ENCODE measurements around the gene SENP7.
A peak's percentile ranks its signal among the peaks of the same experiment; 100 is the strongest.
"Not testable (repeated sequence)": the region's sequence is repeated elsewhere in the genome, so short reads cannot be mapped to it uniquely, and the experiment has no call there.

SENP7 gene, protein sequence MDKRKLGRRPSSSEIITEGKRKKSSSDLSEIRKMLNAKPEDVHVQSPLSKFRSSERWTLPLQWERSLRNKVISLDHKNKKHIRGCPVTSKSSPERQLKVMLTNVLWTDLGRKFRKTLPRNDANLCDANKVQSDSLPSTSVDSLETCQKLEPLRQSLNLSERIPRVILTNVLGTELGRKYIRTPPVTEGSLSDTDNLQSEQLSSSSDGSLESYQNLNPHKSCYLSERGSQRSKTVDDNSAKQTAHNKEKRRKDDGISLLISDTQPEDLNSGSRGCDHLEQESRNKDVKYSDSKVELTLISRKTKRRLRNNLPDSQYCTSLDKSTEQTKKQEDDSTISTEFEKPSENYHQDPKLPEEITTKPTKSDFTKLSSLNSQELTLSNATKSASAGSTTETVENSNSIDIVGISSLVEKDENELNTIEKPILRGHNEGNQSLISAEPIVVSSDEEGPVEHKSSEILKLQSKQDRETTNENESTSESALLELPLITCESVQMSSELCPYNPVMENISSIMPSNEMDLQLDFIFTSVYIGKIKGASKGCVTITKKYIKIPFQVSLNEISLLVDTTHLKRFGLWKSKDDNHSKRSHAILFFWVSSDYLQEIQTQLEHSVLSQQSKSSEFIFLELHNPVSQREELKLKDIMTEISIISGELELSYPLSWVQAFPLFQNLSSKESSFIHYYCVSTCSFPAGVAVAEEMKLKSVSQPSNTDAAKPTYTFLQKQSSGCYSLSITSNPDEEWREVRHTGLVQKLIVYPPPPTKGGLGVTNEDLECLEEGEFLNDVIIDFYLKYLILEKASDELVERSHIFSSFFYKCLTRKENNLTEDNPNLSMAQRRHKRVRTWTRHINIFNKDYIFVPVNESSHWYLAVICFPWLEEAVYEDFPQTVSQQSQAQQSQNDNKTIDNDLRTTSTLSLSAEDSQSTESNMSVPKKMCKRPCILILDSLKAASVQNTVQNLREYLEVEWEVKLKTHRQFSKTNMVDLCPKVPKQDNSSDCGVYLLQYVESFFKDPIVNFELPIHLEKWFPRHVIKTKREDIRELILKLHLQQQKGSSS

DNA sequence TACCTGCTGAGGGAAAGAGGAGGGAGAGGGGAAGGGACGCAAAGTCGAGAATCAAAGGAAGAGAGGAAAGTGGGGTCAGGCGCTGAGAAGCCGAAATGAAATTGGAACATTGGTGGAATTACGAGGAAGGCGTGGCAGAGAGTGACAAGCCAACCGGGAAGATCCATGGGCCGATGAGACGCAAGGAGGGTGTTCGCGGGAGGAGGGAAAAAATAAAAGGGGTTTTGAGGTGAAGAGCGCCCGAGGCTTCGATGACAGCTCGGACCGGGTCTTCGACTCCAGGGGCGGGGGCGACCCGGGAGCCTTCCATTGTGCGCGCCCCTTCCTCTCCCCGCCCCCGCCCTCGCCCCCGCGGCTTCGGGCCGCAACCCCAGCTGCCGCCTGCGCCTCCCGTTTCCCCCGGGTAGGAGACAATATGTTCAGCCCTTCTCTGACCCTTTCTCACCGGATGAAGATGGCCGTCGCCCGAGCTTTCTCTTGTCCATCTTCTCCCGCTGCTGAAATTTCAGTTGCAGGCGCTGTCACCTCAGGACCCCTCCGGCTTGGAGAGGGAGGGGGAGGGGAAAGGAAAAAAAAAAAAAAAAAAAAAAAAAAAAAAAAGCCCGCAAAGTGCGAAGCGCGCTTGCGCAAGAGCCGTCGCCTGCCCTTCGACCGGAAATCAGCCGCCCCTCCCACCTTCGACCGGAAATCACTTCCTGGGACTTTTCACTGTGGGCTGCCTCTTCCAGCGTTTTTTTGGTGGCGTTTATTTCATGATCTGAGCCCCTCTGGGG, at the start of gene SENP7:
SENP7 (minus strand) TSS at position 567 of the 773 bp plus-strand sequence; CDS start at position 485, 82 bp downstream.
- peak; percentile 90 for DNase-seq (ENCODE audit: low spot score)

- peak; percentile 93 for DNase-seq (ENCODE audit: low spot score)
Observed at GRCh38 chr3:101561630-101562328, 48.8 kb upstream of the SENP7 start, which contains the start of gene TRMT10C. Gene TRMT10C (plus strand): TSS chr3:101561868. CDS start chr3:101564782, 2,914 bp downstream.

- DNase-seq (ENCODE audit: low spot score), result no peak
Observed at GRCh38 chr3:101556064-101556463, 43.1 kb upstream of the SENP7 start.

GRCh38 chr3:101553381-101553780, 40.4 kb upstream of the SENP7 start:
- DNase-seq (ENCODE audit: low spot score), result not testable (repeated sequence)

GRCh38 chr3:101551359-101552081, 38.5 kb upstream of the SENP7 start:
- DNase-seq (ENCODE audit: low spot score), result not testable (repeated sequence)

GRCh38 chr3:101549473-101549872, 36.5 kb upstream of the SENP7 start:
- no peak for DNase-seq (ENCODE audit: low spot score)

- no peak for DNase-seq (ENCODE audit: low spot score)
Observed at GRCh38 chr3:101548527-101549105, 35.6 kb upstream of the SENP7 start.

DNA sequence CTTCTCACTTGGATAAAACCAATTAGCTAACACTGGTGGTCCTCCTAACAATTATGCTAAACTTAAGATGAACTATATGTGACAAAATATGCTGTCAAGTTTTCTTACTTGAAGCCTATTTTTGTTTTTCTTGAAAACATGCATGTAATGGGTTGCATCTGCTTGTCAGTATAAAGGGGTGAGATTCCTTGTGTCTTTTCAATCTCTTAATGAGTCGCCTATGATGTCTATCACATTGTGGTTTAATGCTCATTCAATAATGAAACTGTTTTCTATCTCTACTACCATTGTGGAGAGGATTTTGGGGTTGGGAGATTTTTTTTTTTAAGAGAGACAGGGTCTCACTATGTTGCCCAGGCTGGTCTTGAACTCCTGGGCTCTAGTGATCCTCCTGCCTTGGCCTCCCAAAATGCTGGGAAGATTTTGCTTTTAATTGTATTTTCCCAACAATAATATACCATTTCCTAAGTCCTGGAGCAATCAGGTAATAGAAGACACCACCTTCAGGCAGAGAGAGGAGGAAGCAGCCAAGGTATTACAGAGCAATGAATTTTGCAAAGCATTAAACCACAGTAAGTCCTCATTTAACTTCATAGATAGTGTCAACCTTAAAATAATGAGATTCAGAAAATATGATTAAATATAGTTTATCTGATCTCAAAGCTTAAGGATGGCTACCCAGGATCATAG, 31.3 kb upstream of the SENP7 start:
- no peak for DNase-seq (ENCODE audit: low spot score)

GRCh38 chr3:101542957-101543356, 29.9 kb upstream of the SENP7 start:
- DNase-seq (ENCODE audit: low spot score), result no peak

GRCh38 chr3:101536955-101537354, 23.9 kb upstream of the SENP7 start:
- DNase-seq (ENCODE audit: low spot score), result not testable (repeated sequence)

DNA sequence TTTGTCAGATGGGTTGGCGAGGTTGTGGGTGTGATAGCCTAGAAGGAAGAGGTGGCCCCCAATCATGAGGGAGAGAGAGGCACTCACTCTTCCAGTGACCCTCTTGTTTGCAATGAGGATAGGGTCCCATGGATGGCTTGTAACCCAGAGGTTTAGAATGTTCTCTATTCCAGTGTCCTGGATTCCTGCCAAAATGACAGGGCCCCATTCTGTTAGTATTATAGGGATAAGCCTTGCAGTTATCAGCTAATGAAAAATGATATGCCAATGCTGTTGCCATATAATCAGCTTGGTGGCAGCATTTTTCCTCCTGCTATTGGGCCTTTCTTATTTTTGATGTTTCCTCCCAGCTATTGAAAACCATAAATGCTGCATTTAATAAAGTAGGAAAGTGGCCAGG, 23.3 kb upstream of the SENP7 start:
- DNase-seq (ENCODE audit: low spot score), result no peak

- no peak for DNase-seq (ENCODE audit: low spot score)
Observed at GRCh38 chr3:101535221-101535620, 22.2 kb upstream of the SENP7 start.

GRCh38 chr3:101533603-101533968, 20.6 kb upstream of the SENP7 start:
- no peak for DNase-seq (ENCODE audit: low spot score)

GRCh38 chr3:101532783-101533602, 20.0 kb upstream of the SENP7 start:
- DNase-seq (ENCODE audit: low spot score), result no peak

- no peak for DNase-seq (ENCODE audit: low spot score)
Observed at GRCh38 chr3:101531473-101532086, 18.6 kb upstream of the SENP7 start.

DNA sequence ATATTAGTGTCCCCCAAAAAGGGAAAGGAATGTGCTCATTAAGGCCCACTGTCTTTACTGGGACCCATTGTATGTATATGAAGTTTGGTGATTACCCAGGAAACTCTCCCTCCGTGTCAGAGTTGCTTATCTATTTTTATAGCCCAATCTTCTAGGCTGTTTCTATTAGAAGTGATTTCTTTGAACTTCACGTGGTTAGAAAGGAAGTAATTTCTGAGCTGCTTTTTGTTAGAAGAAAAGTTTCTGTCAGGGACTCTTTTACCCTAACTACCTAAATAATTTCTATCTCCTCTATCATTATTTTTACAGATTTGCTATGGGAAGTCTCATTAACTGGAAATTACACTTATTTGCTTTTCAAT, 17.7 kb upstream of the SENP7 start:
- DNase-seq (ENCODE audit: low spot score), result no peak

DNA sequence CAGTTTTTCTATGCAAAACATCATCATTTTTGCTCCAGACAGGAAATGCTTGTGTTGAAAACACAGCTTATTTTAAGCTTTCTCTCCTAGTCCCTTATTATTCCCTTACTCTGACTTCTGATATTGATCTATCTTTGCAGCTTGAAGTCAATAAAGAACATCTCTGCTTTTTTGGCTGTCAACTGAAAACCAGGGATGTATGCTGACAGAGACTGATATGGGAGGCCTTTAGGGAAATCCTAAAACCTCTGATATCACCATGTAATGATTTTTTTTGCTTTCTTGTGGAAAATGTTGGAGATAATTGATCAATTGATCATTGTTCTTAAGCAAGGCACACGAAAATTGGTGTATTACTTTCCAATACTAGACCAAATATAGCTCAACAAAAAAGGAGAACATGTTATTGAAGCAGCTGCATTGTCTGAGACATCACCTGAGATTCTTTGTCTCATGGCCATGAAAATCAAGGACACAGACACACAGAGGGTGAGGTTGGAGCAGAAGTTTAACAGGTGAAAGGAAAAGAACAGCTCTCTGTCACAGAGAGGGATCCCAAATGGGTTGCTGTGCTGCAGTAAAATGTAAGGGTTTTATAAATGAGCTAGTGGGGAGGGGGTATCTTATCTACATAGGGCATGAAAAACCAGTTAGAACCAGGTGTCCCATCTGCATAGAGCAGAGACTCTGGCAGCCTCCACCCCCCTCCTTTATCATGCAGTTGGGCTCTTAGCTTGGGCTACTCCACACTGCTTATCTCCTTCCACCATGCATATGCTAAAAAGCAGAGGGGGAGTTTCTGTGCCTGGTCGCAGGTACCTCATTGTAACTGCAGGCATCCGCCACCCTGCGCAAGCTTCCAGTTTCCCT, 17.0 kb upstream of the SENP7 start:
- DNase-seq (ENCODE audit: low spot score), result peak; percentile 75

Data from hematopoietic multipotent progenitor cell treated with erythropoietin and hydrocortisone succinate and interleukin-3 and kit ligand, for 17 days (in vitro differentiated cells).